Activated T-cell treated with anti-CD3 and anti-CD28 coated beads for 48 hours (primary cell): ENCODE data around the gene ACSL3.
"Not testable (repeated sequence)": the region's sequence is repeated elsewhere in the genome, so short reads cannot be mapped to it uniquely, and the experiment has no call there.

Source experiments
- DNase-seq: peaks from one replicate; pipeline ENCODE4 v3.0.0-alpha.2; 2020; ENCODE audit warnings: low read depth

The ACSL3 gene

DNA sequence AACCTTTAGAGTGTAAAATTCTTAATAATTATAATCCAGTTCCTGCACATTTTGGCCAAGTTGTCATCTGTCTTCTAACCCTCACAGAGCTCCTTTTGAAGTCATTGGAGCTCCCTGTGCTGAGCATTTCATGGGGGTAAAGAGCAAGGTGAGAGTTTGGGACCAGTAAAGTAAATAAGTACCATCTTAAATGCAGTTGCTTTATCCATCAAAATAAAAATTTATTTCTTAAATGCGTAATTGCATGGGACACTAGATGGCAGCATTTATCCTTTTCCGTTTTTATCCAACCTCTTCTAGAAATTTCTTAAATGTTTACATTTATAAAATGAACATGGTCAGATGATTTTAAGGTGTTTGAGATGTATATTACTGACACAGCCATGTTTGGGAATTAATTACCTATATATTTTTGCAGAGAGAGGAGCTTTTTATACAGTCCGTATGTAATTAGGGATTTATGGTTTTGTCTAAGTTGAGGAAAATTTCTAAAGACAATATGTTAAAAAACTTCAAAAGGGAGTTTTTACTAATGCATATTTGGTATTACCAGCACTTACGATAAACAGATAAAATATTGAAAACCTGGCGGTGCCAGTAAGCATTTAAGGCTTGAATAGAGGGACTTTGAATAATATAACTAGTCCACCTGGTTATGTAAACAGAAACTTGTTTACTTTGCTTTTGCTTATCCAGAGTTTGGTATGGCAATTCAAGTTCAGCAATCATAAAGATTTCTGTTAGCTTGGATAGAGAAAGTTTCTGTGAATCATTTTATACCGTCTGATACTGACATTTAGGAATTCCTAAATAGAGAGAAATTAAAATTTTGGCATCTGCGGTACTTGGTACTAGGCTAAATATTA lies 54.5 kb downstream of the ACSL3 start:
- no peak for DNase-seq

DNA sequence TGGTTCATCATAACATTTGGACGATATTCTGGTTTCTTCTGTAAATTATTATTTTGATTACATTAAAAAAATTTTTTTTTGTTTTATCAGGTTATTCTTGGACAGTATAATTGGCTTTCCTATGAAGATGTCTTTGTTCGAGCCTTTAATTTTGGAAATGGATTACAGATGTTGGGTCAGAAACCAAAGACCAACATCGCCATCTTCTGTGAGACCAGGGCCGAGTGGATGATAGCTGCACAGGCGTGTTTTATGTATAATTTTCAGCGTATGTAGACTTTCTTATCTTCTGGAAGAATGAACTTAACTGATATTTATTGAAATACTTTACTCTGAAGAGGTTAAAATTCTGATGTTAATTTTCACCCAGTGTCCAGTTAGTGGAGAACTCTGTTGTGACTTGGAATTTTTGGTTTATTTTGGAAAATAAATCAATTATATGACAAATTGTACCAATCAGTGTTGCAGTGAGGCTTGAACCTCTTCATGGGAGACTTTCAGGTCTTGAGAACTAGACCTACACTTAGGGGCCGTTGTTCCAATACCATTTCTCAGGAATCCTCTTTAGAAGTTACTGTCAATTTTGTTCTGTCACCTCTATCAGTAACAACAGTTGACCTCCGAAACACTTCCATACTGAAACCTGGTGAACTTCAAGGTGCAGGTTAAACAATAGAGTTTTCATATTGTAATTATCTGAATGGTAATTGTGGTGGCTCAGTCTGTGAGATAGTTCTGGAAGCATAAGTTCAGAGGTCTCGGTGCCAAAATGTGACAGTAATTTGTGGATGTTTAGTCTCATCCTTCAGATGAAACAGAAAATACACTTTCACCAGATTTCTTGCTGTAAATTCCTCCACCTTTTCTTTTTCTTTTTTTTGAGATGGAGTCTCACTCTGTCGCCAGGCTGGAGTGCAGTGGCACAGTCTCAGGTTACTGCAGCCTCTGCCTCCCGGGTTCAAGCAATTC lies 55.7 kb downstream of the ACSL3 start:
- no peak for DNase-seq

DNA sequence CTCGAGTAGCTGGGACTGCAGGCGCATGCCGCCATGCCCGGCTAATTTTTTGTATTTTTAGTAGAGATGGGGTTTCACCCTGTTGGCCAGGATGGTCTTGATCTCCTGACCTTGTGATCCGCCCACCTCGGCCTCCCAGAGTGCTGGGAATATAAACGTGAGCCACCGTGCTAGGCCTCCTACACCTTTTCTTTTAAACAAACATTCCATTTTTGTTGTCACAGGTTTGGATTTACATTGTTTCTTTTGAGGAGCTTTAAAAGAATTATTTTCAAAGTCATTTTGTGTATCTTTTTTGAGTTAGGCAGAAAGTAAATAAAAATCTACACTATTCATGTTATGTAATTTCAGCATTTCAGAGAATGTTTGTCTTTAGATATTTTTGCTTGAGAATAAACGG lies 56.4 kb downstream of the ACSL3 start:
- DNase-seq: not testable (repeated sequence)

DNA sequence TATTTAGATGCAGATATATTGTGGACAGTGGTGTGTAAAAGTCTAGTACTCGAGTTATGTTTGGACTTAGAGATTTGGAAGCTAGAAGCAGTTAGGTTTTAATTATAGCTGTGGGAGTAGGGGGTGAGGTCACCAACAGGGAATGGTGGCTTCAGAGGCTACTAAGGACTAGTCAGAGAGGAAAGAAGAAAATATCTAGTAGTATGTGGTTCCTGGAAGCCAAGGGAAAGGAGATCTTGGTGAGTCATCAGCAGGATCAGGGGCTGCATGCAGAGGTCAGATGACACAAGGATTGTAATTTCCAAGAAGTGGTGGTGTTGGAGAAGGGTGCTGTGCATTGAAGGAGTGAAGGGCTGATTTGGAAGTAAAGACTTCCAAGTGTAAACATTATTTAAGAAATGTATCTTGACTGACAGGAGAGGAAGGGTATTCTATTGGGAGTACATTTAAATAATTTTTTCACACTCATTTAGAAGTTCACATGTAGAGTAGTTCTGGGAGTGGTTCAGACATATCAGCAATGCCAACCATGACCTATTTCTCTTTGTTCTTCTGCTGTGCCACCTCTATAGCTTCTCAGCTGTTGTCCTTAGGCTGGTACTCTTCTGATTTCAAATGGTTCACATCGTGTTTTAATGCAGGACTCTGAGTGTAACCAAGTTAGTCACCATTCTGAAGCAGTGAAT lies 59.1 kb downstream of the ACSL3 start:
- DNase-seq: no peak

DNA sequence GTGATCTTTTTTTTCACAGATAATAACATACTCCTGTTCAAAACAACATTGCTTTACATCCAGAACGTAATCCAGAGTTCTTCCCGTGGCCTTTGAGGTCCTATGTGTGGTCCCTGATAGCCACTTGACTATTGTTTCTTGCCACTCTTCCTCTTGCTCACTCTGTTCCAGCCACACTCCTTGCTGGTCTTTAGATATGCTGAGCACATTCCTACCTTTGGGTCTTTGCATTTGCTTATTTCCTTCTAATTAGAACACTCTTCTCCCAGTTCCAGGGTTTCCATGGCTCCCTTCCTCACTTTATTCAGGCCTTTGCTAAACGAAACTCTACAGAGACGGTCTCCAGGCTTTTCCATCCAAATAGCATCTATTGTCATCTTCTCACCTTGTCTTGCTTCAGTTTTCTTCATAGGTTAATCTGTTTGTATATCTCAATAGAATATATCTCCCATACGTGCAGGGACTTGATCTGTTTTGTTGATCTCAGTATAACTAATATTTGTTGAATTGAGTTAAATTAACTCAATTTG lies 59.9 kb downstream of the ACSL3 start:
- DNase-seq: no peak

DNA sequence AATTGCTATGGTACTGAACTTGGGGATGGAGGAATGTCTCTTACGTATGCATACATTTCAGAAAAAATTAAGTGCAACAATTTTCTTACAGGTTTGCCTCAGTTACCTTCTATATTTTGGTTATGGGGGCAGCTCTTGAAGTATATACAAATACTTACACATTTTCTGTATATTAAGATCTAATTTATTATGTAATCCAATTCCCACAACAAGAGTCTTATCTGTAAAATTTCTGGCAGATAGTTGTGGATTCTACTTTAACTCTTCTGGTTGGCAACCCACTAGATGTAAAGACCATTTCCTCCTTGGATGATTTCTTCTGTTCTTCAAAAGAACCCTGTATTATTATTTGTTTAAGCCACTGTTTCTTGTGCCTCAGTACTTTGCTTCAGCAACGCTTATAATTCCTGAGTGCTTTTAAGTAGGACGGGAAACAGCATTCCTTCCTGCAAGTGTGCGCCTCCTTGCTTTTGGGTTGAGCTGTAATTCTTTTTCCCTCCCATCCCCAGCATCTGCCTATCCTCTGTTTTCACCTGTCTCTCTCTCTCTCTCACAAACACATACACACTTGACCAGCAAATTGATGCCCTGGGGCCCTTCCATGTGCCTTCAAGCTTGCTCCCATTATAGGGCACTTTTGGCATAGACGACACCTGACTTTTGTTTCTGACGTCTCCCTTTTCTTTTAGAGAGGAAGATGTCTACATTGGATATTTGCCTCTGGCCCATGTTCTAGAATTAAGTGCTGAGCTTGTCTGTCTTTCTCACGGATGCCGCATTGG lies 61.4 kb downstream of the ACSL3 start:
- DNase-seq: no peak

DNA sequence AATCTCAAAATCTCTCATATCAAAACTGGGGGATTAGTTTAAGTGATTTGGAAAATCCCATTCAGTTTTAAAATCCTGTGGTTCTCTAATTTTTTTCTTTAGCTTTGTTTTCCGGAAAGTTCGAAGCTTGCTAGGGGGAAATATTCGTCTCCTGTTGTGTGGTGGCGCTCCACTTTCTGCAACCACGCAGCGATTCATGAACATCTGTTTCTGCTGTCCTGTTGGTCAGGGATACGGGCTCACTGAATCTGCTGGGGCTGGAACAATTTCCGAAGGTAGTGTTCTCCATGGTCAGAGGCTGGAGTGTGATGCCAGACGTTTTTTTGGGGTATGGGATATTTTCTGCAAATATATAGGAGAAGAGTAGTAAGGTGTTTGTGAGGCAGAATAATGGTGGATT lies 66.1 kb downstream of the ACSL3 start:
- no peak for DNase-seq

DNA sequence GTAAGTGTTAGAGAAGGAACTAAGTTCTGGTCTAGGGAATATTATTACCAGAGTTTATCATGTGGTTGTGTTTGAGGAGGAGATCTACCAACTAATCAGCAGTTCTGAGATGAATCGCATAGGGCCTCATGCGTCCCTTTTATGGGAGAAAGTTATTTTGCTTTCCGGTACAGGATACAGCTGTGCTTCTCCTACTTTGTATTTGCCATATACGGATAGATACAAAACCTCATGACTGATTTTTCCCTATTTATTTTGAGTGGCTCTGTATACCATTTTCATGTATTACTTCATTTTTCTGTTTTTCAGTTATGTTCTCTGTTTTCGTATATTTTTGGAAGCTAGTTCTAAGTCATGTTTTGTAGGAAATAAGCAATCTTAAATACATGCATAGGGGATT lies 66.8 kb downstream of the ACSL3 start:
- DNase-seq: no peak

DNA sequence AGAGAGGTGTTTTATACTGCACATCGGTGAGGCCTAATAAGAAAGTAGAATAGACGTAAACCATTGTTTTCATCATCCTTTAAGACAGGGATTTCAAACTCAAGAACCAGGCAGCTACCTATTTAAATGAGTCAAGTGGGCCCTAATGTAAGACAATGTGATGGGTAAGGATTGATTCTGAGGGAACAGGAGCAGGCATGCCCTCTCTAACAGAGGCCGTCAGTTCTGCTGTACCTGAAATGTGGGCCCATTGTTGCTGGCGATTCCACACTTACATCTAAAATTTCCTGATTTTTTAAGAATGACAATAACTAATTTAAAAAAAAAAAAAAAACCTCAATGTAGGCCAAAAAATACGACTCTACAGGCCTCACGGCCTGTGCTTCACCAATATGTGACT lies 67.5 kb downstream of the ACSL3 start:
- no peak for DNase-seq

DNA sequence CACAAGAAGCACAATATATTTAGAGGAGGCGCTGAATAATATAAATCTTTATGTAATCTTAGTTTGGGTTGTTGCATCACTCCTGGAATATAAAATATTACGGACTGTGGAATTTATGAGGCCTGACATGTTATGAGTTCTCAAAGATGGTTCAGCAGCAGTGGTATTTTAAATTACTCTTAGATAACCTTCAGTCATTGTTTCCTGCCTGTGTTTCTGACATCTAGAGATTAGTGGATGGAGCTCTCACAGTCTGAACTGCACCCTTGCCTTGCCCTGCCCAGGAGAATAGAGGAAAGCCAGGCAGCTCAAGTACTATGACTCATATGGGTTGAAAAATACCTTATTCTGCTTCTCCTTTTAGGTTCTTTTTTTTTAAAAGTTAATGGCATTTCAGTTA lies 70.0 kb downstream of the ACSL3 start:
- DNase-seq: no peak

DNA sequence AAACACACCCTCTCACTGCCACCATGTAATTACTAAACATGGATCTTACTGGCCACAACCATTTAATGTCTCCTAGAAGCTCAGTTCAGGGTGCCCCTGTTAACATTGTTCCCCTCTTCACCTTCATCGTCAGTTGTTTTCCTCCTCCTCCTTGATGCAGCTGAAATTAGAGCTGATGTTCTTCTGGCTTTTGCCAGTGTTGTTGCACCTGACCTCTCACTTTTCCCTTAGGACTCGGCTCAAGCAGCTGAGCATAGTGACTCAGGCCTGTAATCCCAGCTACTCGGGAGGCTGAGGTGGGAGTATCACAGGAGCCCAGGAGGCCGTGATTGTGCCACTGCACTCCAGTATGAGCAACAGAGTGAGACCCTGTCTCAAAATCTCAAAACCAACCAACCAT lies 70.8 kb downstream of the ACSL3 start:
- DNase-seq: no peak

DNA sequence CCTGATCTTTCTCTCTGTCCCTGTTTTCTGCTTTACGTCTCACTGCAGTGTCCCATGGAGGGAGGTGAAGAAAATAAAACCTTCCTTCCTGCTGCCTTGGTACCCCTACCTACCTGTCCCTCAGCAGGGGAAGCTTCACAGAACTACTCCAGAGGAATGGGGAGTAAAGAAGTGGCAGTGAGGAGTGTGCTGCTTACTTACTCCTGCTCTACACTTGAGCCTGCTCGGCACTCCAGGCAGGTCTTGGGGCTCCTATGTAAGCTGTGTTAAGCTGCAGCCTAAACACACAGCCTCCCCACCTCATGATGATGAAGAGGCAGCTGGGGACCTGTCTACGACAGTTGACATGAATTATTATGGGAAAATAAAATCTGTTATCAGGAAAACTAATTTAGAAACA lies 72.6 kb downstream of the ACSL3 start:
- DNase-seq: no peak

DNA sequence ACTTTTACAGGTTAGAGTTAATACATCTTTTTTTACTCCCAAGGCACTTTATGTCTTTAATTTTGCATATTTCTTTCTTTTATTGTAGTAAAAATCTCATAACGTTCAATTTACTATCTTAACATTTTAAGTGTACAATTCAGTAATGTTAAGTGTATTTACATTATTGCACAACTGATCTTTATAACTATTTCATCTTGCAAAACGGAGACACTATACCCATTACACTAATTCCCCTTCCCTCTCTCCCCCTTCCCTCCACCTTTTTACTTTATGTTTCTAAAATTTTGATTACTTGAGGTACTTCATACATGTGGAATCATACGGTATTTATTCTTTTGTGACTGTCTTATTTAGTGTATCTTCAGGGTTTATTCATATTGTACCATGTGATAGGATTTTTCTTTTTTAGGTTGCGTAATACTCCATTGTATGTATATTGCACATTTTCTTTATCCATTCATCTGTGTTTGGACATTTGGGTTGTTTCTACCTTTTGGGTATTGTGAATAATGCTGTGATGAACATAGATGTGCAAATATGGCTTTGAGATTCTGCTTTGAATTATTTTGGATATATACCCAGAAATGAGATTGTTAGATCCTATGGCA lies 75.0 kb downstream of the ACSL3 start:
- no peak for DNase-seq

DNA sequence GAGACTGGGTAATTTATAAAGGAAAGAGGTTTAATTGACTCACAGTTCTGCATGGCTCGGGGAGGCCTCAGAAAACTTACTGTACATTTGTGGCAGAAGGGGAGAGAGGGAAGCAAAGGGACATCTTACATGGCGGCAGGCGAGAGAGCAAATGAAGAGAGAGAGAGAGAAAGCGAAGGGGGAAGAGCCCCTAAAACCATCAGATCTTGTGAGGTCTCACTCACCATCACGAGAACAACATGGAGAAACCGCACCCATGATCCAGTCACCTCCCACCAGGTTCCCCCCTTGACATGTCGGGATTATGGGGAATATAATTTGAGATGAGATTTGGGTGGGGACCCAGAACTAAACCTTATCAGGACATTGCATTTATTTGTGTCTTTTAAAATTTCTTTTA lies 75.9 kb downstream of the ACSL3 start:
- no peak for DNase-seq

DNA sequence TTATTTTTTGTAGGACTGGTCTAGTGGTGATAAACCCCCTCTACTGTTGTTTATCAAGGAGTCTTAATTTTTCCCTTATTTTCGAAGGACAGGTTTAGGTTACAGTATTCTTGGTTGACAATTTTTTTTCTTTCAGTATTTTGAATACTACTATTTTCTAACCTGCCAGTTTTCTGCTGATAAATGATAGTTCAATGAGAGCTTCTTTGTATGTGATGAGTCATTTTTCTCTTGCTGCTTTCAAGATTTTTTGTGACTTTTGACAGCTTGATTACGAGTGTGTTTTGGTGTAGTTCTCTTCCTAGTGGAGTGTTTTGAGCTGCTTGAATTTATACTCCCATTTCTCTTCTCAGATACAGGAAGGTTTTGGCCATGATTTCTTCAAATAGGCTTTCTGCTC lies 77.5 kb downstream of the ACSL3 start:
- DNase-seq: no peak

DNA sequence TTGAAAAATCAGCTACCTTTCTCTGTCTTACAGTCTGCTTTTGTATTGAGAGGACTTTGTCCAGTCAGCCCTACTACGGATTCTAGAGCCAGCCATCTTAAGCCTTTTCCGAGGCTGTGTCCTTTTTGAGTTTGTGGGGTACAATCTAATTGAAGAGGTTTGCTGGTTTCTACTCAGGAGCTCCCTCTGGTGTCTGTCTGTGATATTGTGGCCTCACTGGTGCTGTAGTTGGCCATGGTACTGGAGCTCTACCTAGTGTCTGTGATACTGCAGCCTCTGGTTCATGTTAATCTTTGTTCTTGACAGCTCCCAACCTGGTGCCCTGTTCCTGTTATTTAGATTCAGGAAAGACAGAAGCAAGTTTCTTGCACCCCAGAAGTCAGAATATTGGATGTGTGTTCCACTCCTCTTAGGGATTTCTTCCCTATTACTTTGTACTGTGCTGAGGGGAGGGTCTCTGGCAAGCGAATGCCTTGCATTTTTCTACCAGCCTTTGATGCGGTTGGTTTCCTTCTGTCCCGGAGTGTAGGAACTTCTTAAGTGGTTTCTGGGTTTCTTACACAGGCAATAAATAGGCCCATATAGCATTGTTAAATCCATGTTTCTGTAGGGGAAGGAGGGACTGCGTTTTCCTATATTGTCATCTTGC lies 78.5 kb downstream of the ACSL3 start:
- peak; percentile 50 for DNase-seq

DNA sequence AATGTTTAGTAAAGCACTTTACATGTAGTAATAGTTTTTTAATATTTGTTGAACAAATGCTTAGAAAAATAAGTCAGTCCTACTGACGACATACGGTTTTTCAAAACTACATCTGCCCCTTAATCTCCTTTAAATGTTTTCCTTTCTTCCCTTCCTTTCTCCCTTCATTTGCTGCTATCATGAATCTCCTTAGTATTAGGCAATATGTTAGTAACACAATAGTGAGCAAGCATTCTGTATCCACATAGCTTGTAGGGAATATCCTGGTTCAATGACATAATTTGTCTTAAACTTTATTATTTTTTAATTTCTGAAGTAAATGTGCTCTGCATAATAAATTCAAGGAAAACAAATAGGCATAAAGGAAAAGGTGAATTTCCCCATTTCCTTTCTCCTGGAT lies 79.1 kb downstream of the ACSL3 start:
- DNase-seq: no peak

DNA sequence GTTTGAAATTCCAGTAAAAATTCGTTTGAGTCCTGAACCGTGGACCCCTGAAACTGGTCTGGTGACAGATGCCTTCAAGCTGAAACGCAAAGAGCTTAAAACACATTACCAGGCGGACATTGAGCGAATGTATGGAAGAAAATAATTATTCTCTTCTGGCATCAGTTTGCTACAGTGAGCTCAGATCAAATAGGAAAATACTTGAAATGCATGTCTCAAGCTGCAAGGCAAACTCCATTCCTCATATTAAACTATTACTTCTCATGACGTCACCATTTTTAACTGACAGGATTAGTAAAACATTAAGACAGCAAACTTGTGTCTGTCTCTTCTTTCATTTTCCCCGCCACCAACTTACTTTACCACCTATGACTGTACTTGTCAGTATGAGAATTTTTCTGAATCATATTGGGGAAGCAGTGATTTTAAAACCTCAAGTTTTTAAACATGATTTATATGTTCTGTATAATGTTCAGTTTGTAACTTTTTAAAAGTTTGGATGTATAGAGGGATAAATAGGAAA lies 80.7 kb downstream of the ACSL3 start:
- no peak for DNase-seq

DNA sequence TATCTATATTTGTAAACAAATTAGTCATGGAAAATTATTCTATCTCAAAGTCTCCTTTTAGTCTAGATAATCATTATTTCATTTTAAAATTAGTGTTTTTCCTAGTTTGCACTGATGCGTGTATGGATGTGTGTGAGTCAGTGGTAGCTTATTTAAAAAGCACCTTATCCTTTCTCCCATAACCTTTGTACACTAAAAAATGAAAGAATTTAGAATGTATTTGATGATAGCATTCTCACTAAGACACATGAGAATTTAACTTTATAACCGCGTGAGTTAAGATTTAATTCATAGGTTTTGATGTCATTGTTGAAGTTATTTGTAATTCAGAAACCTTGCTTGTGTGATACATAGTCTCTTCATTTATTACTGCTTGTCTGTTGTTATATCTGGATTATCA lies 81.7 kb downstream of the ACSL3 start:
- no peak for DNase-seq

DNA sequence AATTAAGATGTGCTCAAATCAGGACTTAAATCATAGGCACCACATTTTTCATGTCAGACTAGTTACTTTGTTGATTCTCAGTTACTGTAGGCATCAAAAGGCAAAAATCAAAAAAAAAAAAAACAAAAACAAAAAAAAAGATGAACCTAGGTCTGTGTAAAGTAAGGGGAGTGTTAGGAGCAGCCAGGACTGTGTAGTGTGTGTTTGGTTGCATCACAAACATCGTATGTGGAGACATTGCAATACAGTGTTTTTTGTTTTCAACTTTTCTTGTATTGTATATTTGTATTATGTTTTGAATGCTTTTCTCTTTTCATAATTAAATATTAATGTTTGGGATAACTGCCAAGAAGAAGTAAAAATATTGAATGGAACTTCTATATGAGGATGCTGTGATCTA lies 82.1 kb downstream of the ACSL3 start:
- DNase-seq: no peak
